PFSK-1 (cell line): ENCODE results near the gene HOXD10.

Experiments
- FOXP2 ChIP-seq: optimal IDR thresholded peaks from 2 replicates; pipeline ENCODE3; 2011; ENCODE audit warnings: borderline replicate concordance, control low read depth, inconsistent platforms; ENCODE audit not compliant: insufficient read depth; ENCODE audit errors: extremely low read length, extremely low read depth
- POLR2AphosphoS5 ChIP-seq: IDR thresholded peaks from 2 replicates; pipeline ENCODE4 v1.6.1; 2012; ENCODE audit warnings: low read depth, mild to moderate bottlenecking, control low read depth, low read length, moderate library complexity
- SIN3A ChIP-seq: IDR thresholded peaks from 2 replicates; pipeline ENCODE4 v1.6.1; 2012; ENCODE audit warnings: mild to moderate bottlenecking, low read length, moderate library complexity, borderline replicate concordance; ENCODE audit not compliant: insufficient read depth
- TAF1 ChIP-seq: IDR thresholded peaks from 2 replicates; pipeline ENCODE4 v1.6.1; 2012; ENCODE audit warnings: low read length, control low read depth, borderline replicate concordance; ENCODE audit not compliant: insufficient read depth
- TF ChIP-seq, protein P1 (sequence below), 2 experiments: IDR thresholded peaks; 2 replicates each; pipeline versions ENCODE4 v1.6.1 to v1.8.0; 2011 to 2012; ENCODE audit warnings: low read depth in 2 of 2, low read length in 2 of 2, control low read depth in 1 of 2, inconsistent platforms in 1 of 2, mild to moderate bottlenecking in 1 of 2, moderate library complexity in 1 of 2; ENCODE audit not compliant: insufficient read depth in 1 of 2

Gene HOXD10

DNA sequence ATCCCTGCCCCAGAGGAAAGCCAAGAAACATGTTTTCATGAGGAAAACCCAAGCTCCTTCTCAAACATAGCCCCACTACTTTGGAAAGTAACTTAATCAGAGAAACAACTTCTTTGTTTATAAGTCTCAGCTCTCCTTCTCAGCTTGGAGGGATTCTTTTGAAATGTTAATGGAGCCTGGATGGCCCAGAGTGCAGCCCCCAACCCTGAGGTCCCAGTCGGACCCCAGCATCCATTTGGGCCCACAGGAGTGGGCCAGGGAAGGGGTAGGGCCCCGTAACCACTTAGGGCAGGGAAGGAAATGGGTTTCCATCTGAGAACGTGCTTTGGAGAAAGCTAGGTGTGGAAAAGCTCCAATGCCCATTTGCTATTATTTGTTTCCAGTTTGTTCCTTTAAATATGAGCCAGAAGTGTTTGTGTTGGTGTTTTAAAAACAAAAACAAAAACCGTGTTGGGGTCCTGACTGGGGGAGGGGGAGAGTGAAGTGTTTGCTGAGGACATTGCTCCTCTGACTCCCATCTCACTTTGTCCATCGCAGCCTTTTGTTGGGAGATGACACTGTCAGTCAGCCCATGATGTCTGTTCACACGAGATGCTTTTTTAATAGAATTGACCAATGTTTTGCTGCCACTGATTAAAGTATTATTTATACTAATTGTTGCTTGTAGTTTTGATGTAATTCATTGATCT lies 38.9 kb downstream of the HOXD10 start:
- TF ChIP-seq POLR2AphosphoS5 (no peak), FOXP2 (no peak), TAF1 (no peak), SIN3A (no peak)
- TF ChIP-seq, protein P1, sequence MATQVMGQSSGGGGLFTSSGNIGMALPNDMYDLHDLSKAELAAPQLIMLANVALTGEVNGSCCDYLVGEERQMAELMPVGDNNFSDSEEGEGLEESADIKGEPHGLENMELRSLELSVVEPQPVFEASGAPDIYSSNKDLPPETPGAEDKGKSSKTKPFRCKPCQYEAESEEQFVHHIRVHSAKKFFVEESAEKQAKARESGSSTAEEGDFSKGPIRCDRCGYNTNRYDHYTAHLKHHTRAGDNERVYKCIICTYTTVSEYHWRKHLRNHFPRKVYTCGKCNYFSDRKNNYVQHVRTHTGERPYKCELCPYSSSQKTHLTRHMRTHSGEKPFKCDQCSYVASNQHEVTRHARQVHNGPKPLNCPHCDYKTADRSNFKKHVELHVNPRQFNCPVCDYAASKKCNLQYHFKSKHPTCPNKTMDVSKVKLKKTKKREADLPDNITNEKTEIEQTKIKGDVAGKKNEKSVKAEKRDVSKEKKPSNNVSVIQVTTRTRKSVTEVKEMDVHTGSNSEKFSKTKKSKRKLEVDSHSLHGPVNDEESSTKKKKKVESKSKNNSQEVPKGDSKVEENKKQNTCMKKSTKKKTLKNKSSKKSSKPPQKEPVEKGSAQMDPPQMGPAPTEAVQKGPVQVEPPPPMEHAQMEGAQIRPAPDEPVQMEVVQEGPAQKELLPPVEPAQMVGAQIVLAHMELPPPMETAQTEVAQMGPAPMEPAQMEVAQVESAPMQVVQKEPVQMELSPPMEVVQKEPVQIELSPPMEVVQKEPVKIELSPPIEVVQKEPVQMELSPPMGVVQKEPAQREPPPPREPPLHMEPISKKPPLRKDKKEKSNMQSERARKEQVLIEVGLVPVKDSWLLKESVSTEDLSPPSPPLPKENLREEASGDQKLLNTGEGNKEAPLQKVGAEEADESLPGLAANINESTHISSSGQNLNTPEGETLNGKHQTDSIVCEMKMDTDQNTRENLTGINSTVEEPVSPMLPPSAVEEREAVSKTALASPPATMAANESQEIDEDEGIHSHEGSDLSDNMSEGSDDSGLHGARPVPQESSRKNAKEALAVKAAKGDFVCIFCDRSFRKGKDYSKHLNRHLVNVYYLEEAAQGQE (IDR thresholded peaks at IDR 0.05; ENCODE audit: insufficient read depth in 1 of 2, low read depth in 2 of 2, low read length in 2 of 2): no peak

DNA sequence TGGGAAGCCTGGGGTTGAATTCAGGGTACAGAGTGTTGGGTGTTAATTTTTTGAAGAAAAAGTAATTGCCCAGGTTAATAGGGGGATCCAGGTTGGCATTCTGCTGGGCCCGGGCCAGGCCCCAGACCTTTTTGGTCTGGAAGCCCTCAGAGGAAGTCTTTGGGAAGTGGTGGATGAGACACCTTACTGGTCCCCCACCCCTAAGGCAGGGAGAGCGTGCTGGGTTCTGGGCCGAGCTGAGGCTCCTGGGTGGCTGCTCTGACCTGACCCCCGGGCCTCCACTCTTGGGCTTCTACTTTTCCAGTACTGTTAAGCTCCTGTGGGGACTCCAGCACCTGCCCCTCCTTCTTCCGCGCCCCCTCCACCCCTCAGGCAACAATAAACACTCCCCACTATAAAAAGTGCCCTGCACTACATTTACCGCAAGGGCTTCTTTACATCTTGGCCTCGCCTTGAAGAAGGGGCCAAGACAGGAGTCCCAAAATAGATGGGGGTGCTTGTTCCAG lies 39.8 kb downstream of the HOXD10 start:
- TF ChIP-seq POLR2AphosphoS5: no peak
- no peak for TF ChIP-seq TAF1
- no peak for TF ChIP-seq SIN3A
- no peak for TF ChIP-seq FOXP2
- TF ChIP-seq, protein P1 (IDR thresholded peaks at IDR 0.05; ENCODE audit: insufficient read depth in 1 of 2, low read depth in 2 of 2, low read length in 2 of 2): no peak

DNA sequence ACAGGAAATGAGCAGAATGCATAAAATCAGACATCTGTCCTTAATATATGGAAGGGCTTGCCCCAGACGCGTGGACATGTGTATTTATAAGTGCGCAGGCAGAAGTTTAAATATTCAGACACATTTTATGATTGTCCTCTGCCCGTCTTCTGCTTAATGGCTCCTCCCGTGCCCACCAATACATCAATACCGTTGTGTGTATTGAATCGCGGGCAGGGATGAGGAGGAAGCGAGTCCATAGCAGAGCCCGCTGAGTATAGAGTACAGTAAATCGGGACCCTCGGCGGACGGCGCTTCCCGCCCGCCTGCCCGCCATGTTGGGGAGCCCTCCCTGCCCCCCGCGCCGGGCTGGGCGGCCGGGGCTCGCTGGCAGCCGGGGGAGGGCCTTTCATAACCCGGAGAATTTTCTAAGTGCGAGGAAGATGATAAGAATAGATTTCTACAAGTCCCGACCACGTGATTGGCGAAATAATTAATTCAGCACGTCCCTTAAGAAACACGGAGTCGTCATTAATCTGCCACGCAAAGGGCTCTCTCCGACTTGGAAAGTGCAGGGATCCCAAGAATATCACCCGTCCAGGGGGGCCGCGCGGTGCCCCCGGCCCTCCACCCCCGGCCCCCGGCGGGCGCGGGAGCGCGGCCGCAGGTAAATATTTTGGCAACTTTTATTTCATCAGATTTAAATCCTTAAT lies 40.4 kb downstream of the HOXD10 start, which contains the start of gene HOXD3:
Gene HOXD3 (plus strand): TSS at position 501 of the 692 bp plus-strand sequence. CDS start 11,808 bp downstream, outside the sequence.
- TF ChIP-seq FOXP2 (no peak), TAF1 (no peak), SIN3A (no peak), POLR2AphosphoS5 (no peak)
- TF ChIP-seq, protein P1 (IDR thresholded peaks at IDR 0.05; ENCODE audit: insufficient read depth in 1 of 2, low read depth in 2 of 2, low read length in 2 of 2): no peak

DNA sequence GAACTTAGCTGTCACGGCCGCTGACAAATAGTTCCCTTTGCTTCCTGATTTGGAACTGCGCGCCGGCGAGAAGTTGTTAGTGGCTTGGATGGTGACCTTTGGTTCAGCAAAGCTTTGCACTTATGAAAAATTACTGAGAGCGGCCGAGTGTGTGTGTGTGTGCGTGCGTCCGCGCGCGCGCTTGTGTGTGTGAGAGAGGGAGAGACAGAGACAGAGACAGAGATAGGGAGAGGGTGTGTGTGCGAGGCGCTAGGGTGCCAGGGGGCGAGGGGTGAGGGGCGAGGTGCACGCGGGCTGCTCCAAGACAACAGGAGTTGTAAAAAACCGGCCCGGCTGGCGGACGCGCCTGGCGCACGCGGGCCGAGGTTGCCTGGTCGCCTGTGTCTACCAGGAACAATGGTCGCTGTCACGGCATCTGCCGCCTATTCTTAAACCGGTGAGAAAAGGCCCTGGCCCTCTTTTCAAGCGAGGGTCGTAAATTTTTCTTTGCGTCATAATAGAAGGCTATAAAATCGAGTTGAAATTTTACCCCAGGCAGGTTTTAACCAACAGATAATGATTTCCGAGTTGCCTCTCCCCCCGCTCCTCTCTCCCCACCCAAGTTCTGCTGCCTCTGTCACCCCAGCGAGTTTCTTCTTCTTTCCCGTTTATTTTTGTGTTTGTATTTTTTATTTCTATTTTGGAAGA lies 41.1 kb downstream of the HOXD10 start:
- TF ChIP-seq TAF1 (no peak), FOXP2 (no peak), SIN3A (no peak), POLR2AphosphoS5 (no peak)
- TF ChIP-seq, protein P1 (IDR thresholded peaks at IDR 0.05; ENCODE audit: insufficient read depth in 1 of 2, low read depth in 2 of 2, low read length in 2 of 2): no peak
